HG03025 (cell line): ENCODE results near the gene PLA1A.

ENCODE experiments used
- ATAC-seq: cut with Tn5 transposase; IDR thresholded peaks from one replicate; pipeline ENCODE4 v1.9.1; 2021; ENCODE audit warnings: mild to moderate bottlenecking, moderate library complexity; ENCODE audit not compliant: unreplicated experiment, low FRiP score

PLA1A gene

DNA sequence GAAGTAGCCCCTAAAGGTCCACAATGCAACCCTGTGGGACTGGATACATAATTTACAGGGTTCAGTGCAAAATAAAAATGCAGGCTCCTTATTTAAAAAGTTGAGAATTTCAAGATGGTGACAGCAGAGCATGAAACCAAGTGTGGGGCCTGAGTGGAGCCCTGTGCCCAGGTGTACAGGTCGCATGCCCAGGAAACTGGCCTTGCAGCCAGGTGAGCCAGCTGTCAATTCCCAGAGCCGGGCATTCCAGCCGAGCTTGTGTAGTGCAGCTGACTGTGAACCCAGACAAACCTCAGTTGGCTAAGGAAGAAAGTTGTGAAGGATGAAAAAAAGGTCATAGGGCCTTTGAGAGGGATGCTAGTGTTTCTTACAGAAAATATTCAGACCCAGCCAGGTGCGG, 35.1 kb downstream of the PLA1A start:
- no peak for ATAC-seq

GRCh38 chr3:119635719-119636118, 38.0 kb downstream of the PLA1A start:
- no peak for ATAC-seq

DNA sequence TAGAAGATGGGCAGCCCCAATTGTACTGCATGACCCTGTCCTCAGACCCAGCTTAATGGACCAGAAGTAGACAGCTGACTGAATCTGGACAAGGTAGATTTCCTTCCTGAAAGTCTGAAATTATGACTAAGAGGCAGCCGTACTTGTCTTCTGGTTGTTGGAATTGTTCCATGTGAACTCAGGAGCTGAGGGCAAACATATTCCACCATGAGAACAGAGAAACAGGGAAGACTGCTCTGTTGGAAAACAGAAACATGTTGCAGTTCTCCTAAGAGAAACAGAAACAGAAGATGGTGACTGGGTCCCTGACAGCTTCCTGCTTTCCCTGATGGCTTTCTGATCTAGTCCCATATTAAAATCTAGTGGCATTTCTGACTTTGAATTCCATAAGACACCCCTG, 38.6 kb downstream of the PLA1A start:
- ATAC-seq, result no peak

DNA sequence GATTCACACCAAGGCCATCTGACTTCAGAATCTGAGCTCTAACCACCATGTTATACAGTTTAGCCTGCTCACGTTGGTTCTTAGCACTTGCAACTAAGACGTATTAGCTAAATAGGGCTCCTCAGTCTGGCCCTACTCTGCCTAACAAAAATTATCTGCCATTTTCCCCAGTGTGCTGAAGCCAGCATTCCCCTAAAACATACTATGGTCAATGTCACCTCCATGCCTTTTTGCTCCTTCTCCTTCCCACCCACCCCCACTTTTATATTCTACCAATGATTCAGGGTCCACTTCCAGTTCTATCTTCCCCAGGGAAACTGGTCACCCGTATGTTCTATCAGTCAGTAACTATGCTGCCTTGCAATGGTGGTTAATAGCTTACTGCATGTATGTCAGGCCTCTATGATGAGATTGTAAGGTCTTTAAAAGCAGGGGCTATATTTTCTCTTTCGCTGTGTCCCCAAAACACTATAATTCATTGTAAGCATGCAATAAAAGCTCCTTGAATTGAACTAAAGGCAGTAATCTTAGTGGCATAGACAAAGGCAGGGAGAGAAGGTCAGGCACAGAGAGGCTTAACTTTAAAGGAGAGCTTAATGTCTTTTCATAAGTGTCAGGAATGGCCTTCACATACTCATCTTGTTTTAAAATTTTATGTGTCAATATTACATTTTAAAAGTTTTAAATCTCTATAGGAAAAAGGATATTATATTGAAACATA, 39.4 kb downstream of the PLA1A start:
- no peak for ATAC-seq

GRCh38 chr3:119637679-119638477, 40.2 kb downstream of the PLA1A start:
- ATAC-seq, result peak; percentile 31

DNA sequence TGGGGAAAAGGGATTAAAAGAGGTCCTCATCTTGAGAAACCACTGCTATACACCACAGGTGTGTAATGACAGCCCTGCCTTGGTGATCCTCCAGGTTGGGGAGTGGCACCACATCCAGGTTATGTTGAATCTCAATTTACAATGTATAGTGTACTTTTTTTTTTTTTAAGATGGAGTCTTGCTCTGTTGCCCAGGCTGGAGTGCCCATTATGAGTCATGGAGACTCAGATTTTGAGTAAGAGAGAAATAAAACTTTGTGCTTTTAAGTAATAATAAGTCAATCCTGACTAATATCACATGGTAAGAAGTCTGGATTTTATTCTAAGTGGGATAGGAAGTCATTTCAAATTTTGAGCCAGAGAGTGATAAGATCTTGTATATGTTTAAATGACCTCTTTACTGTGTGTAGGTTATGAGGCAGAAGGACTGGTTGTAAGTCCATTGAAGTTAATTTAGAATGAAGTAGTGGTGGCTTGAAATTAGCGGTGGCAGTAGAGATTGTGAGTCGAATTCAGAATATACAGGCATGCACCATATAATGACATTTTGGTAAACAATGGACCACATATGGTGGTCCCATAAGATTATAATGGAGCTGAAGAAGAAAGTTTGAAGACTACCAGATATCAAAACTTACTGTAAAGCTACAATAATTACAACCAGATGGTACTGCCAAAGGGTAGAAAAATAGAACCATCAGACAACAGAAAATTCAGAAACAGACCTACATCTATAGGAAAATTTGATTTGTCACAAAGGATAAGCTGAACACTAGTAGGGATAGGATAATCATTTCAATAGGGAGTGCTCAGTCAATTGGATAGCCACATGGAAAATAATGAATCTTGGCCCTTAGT, 42.0 kb downstream of the PLA1A start:
- ATAC-seq, result no peak

- ATAC-seq, result no peak
Measured at GRCh38 chr3:119641416-119641815, 43.7 kb downstream of the PLA1A start.

DNA sequence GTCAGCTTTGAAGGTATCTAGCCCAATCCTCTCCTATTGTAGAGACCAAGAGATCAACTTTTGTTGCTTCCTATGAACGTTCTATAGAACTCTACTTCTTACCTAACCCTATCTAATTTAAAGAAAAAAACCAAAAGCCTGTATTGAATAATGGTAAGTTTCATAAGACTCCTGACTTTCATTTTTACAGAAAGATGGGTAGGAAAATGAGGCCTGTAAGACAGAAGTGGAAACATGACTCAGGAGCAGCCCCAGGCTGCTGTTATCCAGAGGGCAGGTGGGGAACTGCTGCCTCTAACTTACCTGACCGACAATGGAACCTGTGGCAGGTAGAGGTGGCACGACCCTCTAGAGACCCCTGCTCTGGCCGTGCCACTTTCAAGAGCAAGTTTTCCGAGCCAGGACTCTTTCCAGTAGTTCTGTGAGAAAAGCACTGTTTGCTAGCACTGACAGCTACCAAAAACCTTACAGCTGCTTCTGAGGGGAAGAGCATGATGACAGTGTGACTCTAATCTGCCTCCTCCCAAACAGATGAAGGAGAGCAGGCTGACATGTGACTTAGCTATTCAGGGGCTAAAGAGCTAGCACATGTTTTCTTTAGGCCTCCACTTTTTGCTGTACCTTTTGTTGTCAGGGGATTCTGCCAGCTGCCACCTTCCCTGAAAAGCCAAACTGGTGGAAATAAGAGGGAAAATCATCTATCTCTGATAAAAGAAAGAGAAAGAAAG, 45.2 kb downstream of the PLA1A start:
- no peak for ATAC-seq

- no peak for ATAC-seq
Measured at GRCh38 chr3:119643528-119643927, 45.8 kb downstream of the PLA1A start.

DNA sequence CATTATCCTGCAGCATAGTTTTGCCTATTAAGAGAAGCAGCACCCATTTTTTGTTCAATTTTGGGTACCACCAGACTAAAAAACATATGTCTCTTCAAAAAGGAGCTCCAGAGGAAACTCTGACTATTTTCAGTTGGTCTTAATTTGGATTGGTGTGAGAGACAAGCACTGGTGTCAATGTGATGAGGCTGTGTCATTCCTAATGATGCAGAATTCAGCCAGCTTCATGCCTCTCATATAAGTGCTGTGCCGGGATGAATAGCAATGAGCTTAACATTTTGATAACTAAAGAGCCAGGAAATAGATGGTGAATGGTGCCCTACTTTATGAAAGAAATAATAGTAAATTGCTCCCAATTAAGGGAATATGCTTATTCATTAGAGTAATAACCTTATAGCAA, 46.8 kb downstream of the PLA1A start:
- no peak for ATAC-seq

DNA sequence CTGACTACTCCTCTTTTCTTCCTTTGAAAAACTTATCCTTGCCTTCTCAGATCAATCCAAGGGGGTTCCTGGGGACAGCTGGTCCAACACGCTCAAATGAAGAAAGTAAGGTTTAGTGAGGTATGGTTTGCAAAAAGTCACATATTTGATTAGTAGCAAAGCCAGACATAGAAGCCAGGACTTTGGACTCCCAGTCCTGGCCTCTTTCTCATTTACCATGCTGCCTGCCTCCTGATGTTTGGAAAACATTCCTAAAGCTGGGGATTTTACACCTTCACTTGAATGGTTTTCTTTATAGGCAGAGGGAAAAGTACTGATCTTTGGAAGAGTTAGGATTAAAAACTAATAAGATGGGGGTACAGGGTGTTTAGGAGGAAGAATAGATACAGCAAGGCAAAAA, 48.1 kb downstream of the PLA1A start:
- no peak for ATAC-seq

GRCh38 chr3:119647171-119647570, 49.5 kb downstream of the PLA1A start:
- ATAC-seq, result no peak

DNA sequence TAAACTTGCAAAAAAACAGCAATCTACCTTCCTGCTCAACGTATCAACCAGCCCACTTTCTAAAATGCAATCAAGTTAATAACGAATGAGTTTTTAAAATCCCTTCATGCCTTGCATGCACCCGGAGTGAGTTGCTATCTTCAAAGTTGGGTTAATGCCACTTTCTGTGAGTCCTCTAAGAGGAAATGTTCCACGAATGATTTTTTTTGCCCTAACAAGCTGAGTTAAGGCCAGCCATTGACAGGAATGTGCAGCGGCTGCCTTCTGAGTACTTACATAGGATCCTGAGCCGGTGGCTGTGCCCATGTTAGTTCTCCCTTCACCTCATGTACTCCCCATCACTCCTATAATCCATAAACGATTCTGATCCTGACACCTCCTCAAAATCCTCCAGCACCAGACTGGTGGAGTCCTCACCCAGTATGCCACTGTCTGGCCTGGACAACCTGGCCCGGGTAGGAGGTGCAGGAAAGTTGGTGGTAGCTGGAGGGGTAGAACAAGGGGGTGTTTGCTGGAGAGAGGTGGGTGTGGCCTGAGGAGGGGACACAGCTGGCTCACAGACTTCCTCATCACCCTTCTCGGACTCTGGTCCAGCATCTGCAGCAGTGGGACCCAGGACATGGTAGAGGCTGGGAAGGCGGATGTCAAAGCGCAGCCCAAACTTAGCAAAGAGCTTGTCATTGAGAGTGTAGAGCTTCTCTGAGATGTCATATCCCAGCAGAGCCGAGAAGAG, 50.3 kb downstream of the PLA1A start:
- no peak for ATAC-seq

DNA sequence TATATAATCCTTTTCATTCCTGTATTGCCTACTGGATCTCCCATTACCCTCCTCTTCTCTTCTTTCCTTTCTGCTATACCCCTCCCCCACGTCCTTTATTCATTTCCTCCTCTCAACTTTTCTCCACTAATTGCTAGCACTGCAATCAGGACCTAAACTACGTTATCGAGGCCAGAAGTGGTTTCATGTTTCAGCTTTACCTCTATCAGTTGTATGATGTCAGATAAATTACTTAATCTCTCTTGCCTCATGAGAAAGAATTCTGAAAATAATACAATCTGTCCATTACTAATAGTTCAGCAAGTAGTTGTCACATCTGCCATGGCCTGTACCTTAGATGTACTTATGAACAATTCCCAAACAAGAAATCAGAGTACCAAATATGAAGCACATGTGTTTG, 52.1 kb downstream of the PLA1A start:
- no peak for ATAC-seq

DNA sequence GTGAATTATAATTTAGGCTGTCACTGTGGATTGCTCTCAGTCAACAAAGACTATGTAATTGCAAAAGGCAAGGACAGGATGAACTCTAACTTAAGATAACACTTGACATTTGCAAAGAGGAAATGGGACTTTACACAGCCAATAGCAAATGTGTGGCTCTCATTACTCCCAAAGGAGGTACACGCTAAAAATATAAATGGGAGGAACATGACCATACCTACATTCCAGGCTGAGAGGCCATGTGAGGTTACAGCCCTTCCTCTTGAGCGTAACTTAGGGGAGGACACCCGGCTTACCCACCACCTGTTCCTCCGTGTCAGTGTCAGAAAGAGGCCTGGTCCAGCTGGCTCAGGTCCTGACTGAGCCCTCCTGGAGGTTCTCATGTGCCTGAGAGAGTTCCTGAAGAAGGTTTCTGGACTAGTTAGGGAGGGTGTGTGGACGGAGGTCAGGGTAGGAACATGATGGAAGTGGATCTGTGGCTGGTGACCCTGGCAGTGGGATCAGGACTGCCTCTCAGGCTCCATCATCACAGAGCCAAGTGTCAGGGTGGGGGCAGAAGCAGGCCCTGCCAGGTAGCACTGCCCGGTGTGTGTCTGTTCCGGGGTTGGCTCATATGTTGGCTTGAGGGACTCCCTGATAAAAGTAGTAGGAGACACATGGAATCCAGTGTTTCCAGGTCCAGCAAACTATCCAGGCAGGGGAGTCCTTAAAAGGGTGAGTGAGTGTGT, 54.8 kb downstream of the PLA1A start:
- no peak for ATAC-seq

- no peak for ATAC-seq
Measured at GRCh38 chr3:119653876-119654275, 56.2 kb downstream of the PLA1A start.

DNA sequence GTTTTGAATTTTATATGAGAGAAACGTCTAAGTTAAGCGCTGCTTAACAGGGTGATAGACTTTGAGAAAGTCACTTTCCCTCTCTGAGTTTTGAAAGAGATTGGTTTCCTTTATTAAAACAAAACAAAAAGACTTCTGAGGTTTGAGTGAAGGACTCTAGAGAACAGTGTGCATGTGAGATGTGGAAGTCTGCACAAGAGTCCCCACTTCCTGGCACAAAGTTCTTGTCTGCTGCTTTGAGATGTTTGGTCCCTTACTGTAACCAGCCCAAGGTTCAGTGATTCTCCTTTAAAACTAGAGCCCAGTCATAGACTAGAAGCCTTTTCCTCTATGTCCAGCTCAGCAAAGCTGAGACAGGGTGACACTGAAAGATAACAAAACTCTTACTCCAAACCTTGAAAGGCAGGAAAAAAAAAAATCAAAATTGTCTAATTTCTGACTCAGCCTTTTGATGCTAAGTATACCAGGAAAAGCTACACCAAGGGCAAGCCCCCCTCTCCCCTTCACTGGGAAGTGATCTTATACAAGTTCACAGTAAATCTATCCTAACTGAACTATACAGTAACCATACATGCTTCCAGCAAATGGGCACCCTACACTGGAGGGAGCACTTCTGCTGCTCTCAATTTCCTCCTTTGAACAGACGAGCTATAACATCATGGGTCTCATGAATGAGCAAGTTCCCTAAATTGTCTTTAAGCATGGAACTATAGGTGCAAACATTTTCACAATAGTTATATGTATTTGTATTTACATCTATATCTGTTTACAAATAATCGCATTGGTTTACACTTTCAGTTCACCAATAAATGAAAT, 60.4 kb downstream of the PLA1A start:
- no peak for ATAC-seq

DNA sequence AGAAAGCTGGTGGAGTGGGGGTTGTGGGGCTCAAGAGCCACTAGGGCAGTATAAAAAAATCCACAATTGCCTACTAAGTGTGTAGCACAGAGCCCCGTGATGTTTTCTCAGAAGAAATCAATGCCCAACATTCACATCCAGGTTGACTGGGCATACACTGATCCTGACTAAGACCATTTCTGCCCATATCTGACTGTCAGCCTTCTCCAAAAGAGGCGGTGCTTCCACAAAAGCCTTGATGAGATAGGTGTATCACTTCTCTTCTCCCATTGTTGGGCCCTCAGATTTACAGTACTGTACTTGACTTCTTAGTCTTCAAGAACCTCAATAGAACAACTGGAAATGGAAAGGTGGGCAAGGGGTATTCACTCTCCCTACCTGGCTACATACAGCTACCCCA, 61.3 kb downstream of the PLA1A start:
- no peak for ATAC-seq
